ENCODE results near the gene GUCY1A2.
A peak's percentile ranks its signal among the peaks of the same experiment; 100 is the strongest.

GUCY1A2 gene

DNA sequence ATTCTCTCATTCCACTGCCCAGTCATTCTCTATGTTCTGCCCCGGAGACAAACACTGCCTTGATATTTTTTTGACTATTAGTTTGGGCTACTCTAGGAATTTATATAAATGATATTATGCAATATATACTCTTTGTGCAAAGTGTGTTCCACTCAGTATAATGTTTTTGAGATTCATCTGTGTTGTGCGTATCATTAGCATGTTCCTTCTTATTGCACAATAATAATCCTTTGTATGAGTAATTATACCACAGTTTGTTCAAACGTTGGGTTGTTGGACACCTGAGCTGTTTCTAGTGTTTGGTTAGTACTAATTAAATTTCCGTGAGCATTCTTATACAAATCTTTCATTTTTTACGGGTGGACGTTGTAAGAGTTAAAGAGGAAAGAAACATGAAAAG lies 390.6 kb downstream of the GUCY1A2 start:
- DNase-seq: no peak

GRCh38 chr11:106625566-106625965 lies 392.7 kb downstream of the GUCY1A2 start:
- DNase-seq: peak in 1 of 2 experiments; percentile 56

- peak; percentile 26 to 77 for DNase-seq
These were observed 393.9 kb downstream of the GUCY1A2 start for GRCh38 chr11:106624377-106624776.
